Hepatocyte (in vitro differentiated cells): ENCODE measurements around the gene MCOLN3. TPM values are rescaled to one million over a fixed set of nuclear protein-coding genes. Genes with fewer than 3 reads are reported as not detected.

ENCODE experiments used
- DNase-seq: peaks from one replicate; pipeline ENCODE4 v3.0.0-alpha.2; 2016; ENCODE audit warnings: low spot score
- H2AFZ ChIP-seq: fragments of 200-600 bp; sonication (generic); 2 replicates; pipeline ENCODE4 v1.6.0; 2016; ENCODE audit warnings: antibody characterized with exemption, mild to moderate bottlenecking
- H3K27ac ChIP-seq: fragments of 200-600 bp; sonication (generic); 2 replicates; pipeline ENCODE4 v1.5.1; 2016; ENCODE audit warnings: mild to moderate bottlenecking
- H3K27me3 ChIP-seq: fragments of 200-600 bp; sonication (generic); 2 replicates; pipeline ENCODE4 v1.6.1; 2016
- H3K36me3 ChIP-seq: fragments of 200-600 bp; sonication (generic); replicated peaks from 2 replicates; pipeline ENCODE4 v1.5.1; 2016; ENCODE audit warnings: low read depth; ENCODE audit not compliant: insufficient read depth
- H3K4me1 ChIP-seq: fragments of 200-600 bp; sonication (generic); 2 replicates; pipeline ENCODE4 v1.5.1; 2016; ENCODE audit warnings: mild to moderate bottlenecking, moderate library complexity; ENCODE audit not compliant: insufficient read depth
- H3K4me2 ChIP-seq: fragments of 200-600 bp; sonication (generic); 2 replicates; pipeline ENCODE4 v1.6.0; 2016
- H3K4me3 ChIP-seq: fragments of 200-600 bp; sonication (generic); 2 replicates; pipeline ENCODE4 v1.5.1; 2016; ENCODE audit warnings: mild to moderate bottlenecking
- H3K79me2 ChIP-seq: fragments of 200-600 bp; sonication (generic); 2 replicates; pipeline ENCODE4 v1.6.0; 2017; ENCODE audit warnings: mild to moderate bottlenecking
- H3K9me2 ChIP-seq: fragments of 200-600 bp; sonication (generic); replicated peaks from 2 replicates; pipeline ENCODE4 v1.6.0; 2017; ENCODE audit warnings: mild to moderate bottlenecking; ENCODE audit not compliant: insufficient read depth
- H3K9me3 ChIP-seq: fragments of 200-600 bp; sonication (generic); 2 replicates; pipeline ENCODE4 v1.5.1; 2016; ENCODE audit warnings: low read depth, mild to moderate bottlenecking
- H4K20me1 ChIP-seq: fragments of 200-600 bp; sonication (generic); 2 replicates; pipeline ENCODE4 v1.6.0; 2016; ENCODE audit warnings: mild to moderate bottlenecking; ENCODE audit not compliant: insufficient read depth, poor library complexity, severe bottlenecking
- CTCF ChIP-seq: fragments of 200-600 bp; sonication (generic); IDR thresholded peaks from 2 replicates; pipeline ENCODE4 v1.5.1; 2016; ENCODE audit warnings: antibody characterized with exemption, mild to moderate bottlenecking; ENCODE audit not compliant: poor library complexity
- EZH2 ChIP-seq: fragments of 200-600 bp; sonication (generic); IDR thresholded peaks from 2 replicates; pipeline ENCODE4 v1.6.1; 2016; ENCODE audit warnings: antibody characterized with exemption, mild to moderate bottlenecking, borderline replicate concordance
- EZH2phosphoT487 ChIP-seq: fragments of 200-600 bp; sonication (generic); IDR thresholded peaks from one replicate; pipeline ENCODE4 v1.6.1; 2018; ENCODE audit warnings: antibody characterized with exemption, mild to moderate bottlenecking, low read depth, moderate library complexity; ENCODE audit not compliant: unreplicated experiment, severe bottlenecking
- WGBS: methylation state at CpG from one replicate; pipeline ENCODE4 v1.1.6; 2016; ENCODE audit warnings: low lambda C conversion rate; ENCODE audit errors: missing lambda C conversion rate; 5-methylcytosine and 5-hydroxymethylcytosine counted together
- polyA plus RNA-seq: library from polyadenylated mRNA; unstranded; fragments of >200 nt; fragmentation: Nextera tagmentation; extraction: Ambion mirVana; gene quantifications from 2 replicates; pipeline ENCODE4 v1.2.1, GENCODE V29; 2016
- total RNA-seq: library from RNA; depleted of rRNA; stranded (reverse); fragments of >200 nt; gene quantifications from 2 replicates; pipeline ENCODE4 v1.2.3, GENCODE V29; 2014

The MCOLN3 gene
- total and polyA plus RNA-seq, 2 experiments from 2014 or later: 13.9 to 16.4 TPM

GRCh38 chr1:84971957-84972356 lies 76.3 kb downstream of the MCOLN3 start:
- no peak for TF ChIP-seq CTCF
- no peak for TF ChIP-seq EZH2
- no peak for TF ChIP-seq EZH2phosphoT487
- no peak overlapping the region for H3K4me2 ChIP-seq
- no peaks in the 10 kb centered on the region for H4K20me1 ChIP-seq
- H3K9me3 ChIP-seq: no peaks in the 10 kb centered on the region
- H2AFZ ChIP-seq: no peak overlapping the region
- no peaks in the 10 kb centered on the region for H3K9me2 ChIP-seq
- no peaks in the 10 kb centered on the region for H3K27me3 ChIP-seq
- H3K79me2 ChIP-seq: no peaks in the 10 kb centered on the region
- H3K36me3 ChIP-seq: no peaks in the 10 kb centered on the region
- no peak overlapping the region for H3K27ac ChIP-seq
- DNase-seq: no peak
- WGBS: 90% methylated on average over 2 of the region's 2 CpGs
- H3K4me3 ChIP-seq: no peak overlapping the region
- H3K4me1 ChIP-seq: no peaks in the 10 kb centered on the region

DNA sequence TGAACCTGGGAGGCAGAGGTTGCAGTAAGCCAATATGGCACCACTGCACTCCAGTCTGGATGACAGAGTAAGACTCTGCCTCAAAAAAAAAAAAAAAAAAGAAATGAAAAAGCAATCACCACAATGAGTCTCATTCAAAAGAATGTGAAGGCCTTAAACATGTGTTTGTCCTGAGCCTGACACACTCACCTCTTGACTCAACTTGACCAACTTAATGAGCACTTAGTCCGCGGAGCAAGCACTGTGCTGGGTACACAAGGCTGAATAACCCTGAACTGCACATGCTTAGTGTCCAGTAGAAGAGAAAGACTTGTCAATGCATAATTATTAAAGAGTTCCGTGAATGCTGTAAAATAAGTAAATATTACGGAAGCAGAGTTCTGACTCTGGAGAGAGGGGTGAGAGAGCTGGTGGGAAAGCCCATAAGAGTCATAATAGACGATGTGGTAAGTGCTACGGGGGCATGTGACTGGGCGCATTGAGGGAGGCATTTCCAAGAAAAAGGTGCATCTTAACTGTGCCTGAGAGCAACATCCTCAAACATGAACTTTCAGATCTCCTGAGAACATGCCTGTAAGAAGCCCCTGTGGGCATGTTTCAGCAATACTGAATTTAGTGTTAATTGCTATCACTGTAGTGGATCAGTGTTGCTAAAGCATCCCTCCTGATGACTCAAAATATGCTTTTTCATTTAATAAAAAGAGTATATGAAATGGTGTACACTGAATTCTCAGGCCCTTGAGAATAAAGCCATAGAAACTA lies 78.6 kb downstream of the MCOLN3 start:
- Histone ChIP-seq H3K36me3 (no peaks in the 10 kb centered on the region), H2AFZ (no peak overlapping the region), H3K4me2 (no peak overlapping the region), H3K79me2 (no peaks in the 10 kb centered on the region), H3K27me3 (no peaks in the 10 kb centered on the region), H3K27ac (no peak overlapping the region), H3K4me3 (no peak overlapping the region), H3K9me2 (no peaks in the 10 kb centered on the region), H3K4me1 (no peaks in the 10 kb centered on the region), H4K20me1 (no peaks in the 10 kb centered on the region), H3K9me3 (no peaks in the 10 kb centered on the region)
- DNase-seq: no peak
- no peak for TF ChIP-seq EZH2
- TF ChIP-seq EZH2phosphoT487: no peak
- no peak for TF ChIP-seq CTCF
- 91% methylated on average over 7 of the region's 7 CpGs for WGBS

DNA sequence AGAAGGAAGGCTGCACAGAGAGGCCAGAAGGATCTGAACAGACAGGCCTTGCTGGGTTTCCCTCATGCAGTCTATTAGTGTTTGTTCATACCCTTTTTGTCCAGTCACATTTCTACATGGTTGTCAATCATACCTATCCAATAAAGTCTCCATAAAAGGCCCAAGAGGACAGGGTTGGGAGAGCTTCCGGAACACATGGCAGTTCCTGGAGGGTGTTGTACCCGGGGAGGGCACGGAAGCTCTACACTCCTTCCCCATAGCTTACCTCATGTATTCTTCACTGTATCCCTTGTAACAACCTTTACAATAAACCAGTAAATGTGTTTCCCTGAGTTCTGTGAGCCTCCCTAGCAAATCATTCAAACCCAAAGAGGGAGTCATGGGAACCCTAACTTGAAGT lies 79.4 kb downstream of the MCOLN3 start:
- no peaks in the 10 kb centered on the region for H4K20me1 ChIP-seq
- H3K9me3 ChIP-seq: no peaks in the 10 kb centered on the region
- no peaks in the 10 kb centered on the region for H3K27me3 ChIP-seq
- no peaks in the 10 kb centered on the region for H3K36me3 ChIP-seq
- no peak overlapping the region for H3K27ac ChIP-seq
- TF ChIP-seq EZH2phosphoT487 (no peak), CTCF (no peak), EZH2 (no peak)
- H2AFZ ChIP-seq: no peak overlapping the region
- no peak overlapping the region for H3K4me2 ChIP-seq
- H3K9me2 ChIP-seq: no peaks in the 10 kb centered on the region
- H3K4me3 ChIP-seq: no peak overlapping the region
- DNase-seq: no peak
- H3K4me1 ChIP-seq: no peaks in the 10 kb centered on the region
- no peaks in the 10 kb centered on the region for H3K79me2 ChIP-seq
- 97% methylated on average over 3 of the region's 3 CpGs for WGBS
